Activated naive CD8-positive, alpha-beta T cell (primary cell): ENCODE measurements around the gene LAMA2.
"Not testable (repeated sequence)": the region's sequence is repeated elsewhere in the genome, so short reads cannot be mapped to it uniquely, and the experiment has no call there.

Experiments
- H3K27ac Mint-ChIP-seq: one replicate; pipeline ENCODE4 v1.8.0; 2021; ENCODE audit warnings: mixed read lengths
- H3K27me3 Mint-ChIP-seq: one replicate; pipeline ENCODE4 v1.8.0; 2021; ENCODE audit warnings: mixed read lengths
- H3K36me3 Mint-ChIP-seq: one replicate; pipeline ENCODE4 v1.8.0; 2021; ENCODE audit warnings: mixed read lengths
- H3K4me1 Mint-ChIP-seq: one replicate; pipeline ENCODE4 v1.8.0; 2021; ENCODE audit warnings: low read depth, mixed read lengths
- H3K4me3 Mint-ChIP-seq: one replicate; pipeline ENCODE4 v1.8.0; 2021; ENCODE audit warnings: mild to moderate bottlenecking, mixed read lengths
- H3K9me3 Mint-ChIP-seq: one replicate; pipeline ENCODE4 v1.8.0; 2021; ENCODE audit warnings: low read depth, mixed read lengths

The LAMA2 gene

DNA sequence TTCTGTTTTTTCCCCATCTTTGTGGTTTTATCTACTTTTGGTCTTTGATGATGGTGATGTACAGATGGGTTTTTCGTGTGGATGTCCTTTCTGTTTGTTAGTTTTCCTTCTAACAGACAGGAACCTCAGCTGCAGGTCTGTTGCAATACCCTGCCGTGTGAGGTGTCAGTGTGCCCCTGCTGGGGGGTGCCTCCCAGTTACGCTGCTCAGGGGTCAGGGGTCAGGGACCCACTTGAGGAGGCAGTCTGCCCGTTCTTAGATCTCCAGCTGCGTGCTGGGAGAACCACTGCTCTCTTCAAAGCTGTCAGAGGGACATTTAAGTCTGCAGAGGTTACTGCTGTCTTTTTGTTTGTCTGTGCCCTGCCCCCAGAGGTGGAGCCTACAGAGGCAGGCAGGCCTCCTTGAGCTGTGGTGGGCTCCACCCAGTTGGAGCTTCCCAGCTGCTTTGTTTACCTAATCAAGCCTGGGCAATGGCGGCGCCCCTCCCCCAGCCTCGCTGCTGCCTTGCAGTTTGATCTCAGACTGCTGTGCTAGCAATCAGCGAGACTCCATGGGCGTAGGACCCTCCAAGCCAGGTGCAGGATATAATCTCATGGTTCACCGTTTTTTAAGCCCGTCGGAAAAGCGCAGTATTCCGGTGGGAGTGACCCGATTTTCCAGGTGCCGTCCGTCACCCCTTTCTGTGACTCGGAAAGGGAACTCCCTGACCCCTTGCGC lies 289.5 kb downstream of the LAMA2 start:
- not testable (repeated sequence) for H3K27me3 Mint-ChIP-seq, H3K9me3 Mint-ChIP-seq, H3K36me3 Mint-ChIP-seq, H3K27ac Mint-ChIP-seq, H3K4me1 Mint-ChIP-seq, H3K4me3 Mint-ChIP-seq

DNA sequence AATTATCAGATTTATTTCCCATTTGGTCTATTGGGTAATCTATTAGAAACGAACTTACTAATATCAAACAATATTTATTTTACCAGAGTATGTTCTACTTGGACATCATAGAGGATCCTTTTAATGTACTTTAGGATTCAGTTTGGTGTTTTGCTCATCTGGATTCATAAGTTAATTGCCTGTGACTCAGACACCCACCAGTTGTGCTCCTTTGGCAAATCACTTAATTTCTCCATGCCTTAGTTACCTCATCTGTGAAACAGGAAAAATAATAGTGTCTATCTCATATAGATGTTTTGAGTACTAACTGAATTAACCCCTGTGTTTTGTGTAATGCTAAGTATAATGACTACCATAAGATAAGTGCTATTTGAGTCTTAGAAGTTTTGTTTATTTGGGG lies 292.1 kb downstream of the LAMA2 start:
- Mint-ChIP-seq H3K4me3 (no peak overlapping the region), H3K27me3 (peaks cover 10% of the 10 kb centered on the region), H3K4me1 (no peaks in the 10 kb centered on the region), H3K27ac (no peak overlapping the region), H3K9me3 (peaks cover 3% of the 10 kb centered on the region), H3K36me3 (peaks cover 2% of the 10 kb centered on the region)

DNA sequence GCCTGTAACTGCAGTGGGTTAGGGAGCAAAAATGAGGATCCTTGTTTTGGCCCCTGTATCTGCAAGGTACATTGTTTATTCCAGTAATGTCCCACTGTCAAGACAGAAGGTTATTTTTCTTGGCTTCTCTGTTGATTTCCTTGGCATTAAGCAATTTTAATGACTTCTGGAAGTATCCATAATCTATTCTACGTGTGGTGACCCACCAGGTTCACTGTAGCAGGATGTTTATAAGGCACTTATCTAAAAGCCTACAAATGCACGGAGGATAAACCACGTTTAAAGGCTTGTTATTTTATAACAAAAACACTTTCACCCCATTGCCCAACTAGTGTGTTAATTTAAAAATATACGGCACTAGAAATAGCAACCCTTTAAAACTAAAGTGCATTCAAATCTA lies 294.9 kb downstream of the LAMA2 start:
- peaks cover 3% of the 10 kb centered on the region for H3K9me3 Mint-ChIP-seq
- no peak overlapping the region for H3K4me3 Mint-ChIP-seq
- peaks cover 2% of the 10 kb centered on the region for H3K36me3 Mint-ChIP-seq
- H3K27me3 Mint-ChIP-seq, result peaks cover 10% of the 10 kb centered on the region
- H3K4me1 Mint-ChIP-seq, result no peaks in the 10 kb centered on the region
- H3K27ac Mint-ChIP-seq, result no peak overlapping the region

DNA sequence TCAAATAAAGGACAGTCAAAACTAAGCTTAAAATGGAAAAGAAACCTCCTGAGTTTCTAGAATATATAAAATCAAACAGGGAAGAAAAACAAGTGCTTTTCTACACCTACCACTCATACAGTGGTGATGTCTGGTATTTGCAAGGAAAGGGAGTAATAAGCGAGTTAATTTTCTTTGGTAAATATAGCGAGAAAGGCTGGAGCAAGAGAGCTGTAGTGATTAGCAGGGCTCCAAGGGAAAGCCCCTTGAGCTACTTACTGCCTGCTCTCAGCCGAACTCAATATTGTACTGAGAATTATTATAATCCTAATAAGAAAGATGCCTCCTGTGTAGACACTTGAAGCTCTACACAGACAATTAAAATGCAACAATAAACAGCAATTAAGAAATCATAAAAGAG lies 296.3 kb downstream of the LAMA2 start:
- Mint-ChIP-seq H3K4me1 (no peaks in the 10 kb centered on the region), H3K4me3 (no peak overlapping the region), H3K27me3 (peaks cover 6% of the 10 kb centered on the region), H3K9me3 (no peaks in the 10 kb centered on the region), H3K36me3 (no peaks in the 10 kb centered on the region), H3K27ac (no peak overlapping the region)

DNA sequence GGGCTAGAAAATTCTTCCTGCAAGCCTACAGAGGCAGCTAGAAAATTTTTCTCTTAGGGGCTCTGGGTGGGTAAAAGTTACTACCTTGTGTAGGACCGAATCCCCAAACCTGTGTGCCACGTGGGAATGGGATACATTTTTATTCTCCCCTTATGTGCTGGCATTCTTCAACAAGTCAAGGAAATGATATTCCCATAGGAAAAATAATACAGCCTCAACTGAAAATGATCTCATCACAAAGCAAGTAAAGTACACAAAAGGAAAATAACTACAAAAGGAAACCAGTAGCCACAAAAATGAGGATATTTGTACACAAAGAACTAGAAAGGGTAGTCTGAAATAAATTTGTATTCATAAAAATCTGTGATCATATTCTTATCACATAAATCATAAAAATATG lies 298.1 kb downstream of the LAMA2 start:
- H3K4me3 Mint-ChIP-seq, result no peak overlapping the region
- H3K36me3 Mint-ChIP-seq, result no peaks in the 10 kb centered on the region
- H3K27me3 Mint-ChIP-seq, result peaks cover 3% of the 10 kb centered on the region
- H3K4me1 Mint-ChIP-seq, result no peaks in the 10 kb centered on the region
- H3K9me3 Mint-ChIP-seq, result no peaks in the 10 kb centered on the region
- no peak overlapping the region for H3K27ac Mint-ChIP-seq

DNA sequence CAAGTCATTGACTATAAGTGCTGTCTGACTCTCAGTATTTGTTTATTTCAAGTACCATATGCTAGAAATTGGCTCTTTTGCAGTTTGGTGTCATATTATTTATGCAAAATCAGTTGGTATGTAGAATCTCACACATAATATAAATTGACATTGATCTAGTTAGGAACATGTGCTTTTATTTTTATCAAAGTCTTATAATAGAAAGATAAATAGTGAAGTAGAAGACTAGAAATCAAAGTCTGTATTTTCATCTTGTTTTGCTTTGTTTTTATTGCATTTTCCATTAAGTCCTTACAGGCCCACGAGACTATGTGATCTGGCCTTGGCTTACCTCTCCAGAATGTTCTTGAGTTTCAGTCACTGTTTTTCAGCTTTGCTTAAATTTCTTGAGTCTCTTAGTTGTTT lies 300.3 kb downstream of the LAMA2 start:
- no peak overlapping the region for H3K4me3 Mint-ChIP-seq
- peaks cover 7% of the 10 kb centered on the region for H3K27me3 Mint-ChIP-seq
- no peaks in the 10 kb centered on the region for H3K9me3 Mint-ChIP-seq

DNA sequence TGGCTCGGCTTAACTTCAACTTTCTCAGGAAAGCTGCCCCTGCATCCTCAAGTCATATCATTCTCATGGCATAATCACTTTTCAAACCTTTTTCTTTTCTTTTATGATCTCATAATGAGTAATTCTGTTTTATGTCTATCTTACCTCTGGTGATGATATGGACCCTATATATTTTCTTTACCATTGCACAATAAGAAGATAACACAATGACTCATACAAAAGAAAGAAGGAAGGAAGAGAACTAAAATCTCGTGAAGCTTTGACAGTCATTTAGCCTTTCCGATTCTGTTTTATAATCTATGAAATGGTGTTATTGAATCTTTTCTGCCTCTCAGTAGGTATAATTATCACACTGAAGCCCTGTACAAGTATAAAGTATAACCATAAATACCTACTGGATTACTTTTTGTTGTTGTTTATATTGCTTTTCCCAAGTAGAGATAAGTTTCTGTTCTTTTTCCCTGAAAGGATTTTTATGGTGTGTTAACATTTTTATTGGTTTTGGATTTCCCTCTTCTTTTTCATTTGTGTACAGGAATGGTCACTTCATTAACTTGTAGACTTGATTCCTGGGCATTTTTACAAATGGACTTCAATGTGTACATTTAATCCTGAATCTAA lies 300.9 kb downstream of the LAMA2 start:
- Mint-ChIP-seq H3K4me3 (no peak overlapping the region), H3K4me1 (no peaks in the 10 kb centered on the region), H3K27ac (no peak overlapping the region), H3K9me3 (no peaks in the 10 kb centered on the region), H3K27me3 (peaks cover 7% of the 10 kb centered on the region), H3K36me3 (no peaks in the 10 kb centered on the region)

More for the DNA sequence above, 300.3 kb downstream of the LAMA2 start:
- H3K4me1 Mint-ChIP-seq, result no peaks in the 10 kb centered on the region
- H3K36me3 Mint-ChIP-seq, result no peaks in the 10 kb centered on the region
- H3K27ac Mint-ChIP-seq, result no peak overlapping the region

DNA sequence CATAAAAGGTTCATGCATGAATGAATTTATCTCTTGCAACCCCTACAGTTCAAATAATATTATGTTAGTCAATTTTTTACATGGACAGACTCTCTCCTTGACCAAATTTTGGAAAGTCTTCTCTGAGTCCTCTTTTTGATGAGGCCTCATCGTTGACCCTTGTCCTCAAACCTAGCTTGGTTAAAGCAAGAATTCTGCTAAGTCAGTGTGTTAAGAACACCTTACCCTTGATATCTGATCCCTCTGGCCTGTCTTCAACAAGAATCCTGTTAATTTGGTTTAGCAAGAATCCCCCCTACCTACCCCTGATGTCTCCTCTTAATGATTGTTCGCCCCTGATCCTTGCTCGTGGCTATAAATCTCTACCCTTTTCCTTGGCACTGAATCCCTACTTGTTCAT lies 301.4 kb downstream of the LAMA2 start:
- Mint-ChIP-seq H3K4me3 (no peak overlapping the region), H3K4me1 (no peaks in the 10 kb centered on the region), H3K36me3 (no peaks in the 10 kb centered on the region), H3K9me3 (no peaks in the 10 kb centered on the region), H3K27ac (no peak overlapping the region), H3K27me3 (peaks cover 4% of the 10 kb centered on the region)

DNA sequence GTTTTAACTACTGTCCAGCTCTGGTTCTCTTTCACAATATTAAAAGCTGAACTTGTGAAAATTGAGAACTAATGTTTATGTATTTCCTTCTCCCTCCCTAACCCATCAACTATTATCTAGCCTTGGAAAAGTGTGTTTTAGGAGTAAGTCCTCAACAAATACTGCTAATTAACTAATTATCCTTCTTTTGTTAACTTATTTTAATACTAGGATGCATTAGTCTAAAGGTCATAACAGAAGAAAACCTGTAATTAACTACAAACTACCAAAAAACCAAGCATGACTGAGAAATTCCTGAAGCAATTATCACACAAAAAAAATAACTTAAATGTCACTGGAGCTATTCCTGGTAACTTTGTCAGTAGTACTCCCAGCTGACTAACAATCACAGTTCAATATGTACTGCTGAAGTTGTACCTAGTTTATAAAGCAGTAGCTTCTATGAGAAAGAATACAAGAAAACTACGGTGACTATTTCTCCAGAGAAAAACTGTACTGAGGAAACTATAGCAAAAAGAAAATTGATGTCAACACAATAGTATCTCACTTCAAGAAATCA lies 301.9 kb downstream of the LAMA2 start:
- H3K4me1 Mint-ChIP-seq, result no peaks in the 10 kb centered on the region

DNA sequence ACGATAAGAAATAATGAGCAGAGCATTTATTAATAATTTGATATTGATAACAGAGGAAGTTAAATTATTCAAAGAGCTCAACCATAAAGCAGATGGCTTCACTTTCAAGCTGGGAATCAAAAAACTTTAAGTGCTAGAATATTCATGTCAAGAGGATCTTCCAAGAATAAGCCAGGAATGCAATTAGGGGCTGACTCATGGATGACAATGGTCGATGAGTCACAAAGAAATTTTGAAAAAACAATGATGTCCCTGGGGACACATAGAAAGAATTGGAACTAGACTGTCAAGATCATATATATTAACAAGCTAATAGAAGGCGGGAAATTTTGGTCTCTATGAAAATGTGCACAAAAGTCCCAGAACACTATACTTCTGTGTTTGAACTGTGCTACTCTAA lies 304.1 kb downstream of the LAMA2 start:
- no peak overlapping the region for H3K27ac Mint-ChIP-seq
- peaks cover 4% of the 10 kb centered on the region for H3K27me3 Mint-ChIP-seq
- H3K4me1 Mint-ChIP-seq, result no peaks in the 10 kb centered on the region
- H3K9me3 Mint-ChIP-seq, result no peaks in the 10 kb centered on the region
- no peaks in the 10 kb centered on the region for H3K36me3 Mint-ChIP-seq
- no peak overlapping the region for H3K4me3 Mint-ChIP-seq

More for the DNA sequence above, 301.9 kb downstream of the LAMA2 start:
- Mint-ChIP-seq H3K9me3 (no peaks in the 10 kb centered on the region), H3K36me3 (no peaks in the 10 kb centered on the region), H3K27me3 (peaks cover 4% of the 10 kb centered on the region), H3K27ac (no peak overlapping the region), H3K4me3 (no peak overlapping the region)

DNA sequence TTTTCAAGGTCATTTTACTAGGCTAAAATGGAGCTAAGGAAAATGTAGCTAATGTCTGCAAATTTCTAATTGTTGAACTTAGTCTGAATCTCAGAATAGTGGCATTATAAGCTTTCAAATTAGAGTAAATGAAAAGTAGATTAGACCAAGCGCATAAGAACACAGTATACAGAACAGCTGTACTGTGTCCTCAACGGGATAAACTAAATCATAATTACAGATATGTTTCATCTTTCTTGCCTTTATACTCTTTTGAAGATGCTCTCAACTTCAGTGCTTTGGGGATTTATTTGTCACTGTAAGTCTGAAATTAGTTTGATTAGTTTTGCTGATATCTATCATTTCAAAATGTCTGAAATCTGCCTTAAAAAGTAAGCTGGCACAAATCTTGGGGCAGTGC lies 305.4 kb downstream of the LAMA2 start:
- no peaks in the 10 kb centered on the region for H3K36me3 Mint-ChIP-seq
- no peak overlapping the region for H3K27ac Mint-ChIP-seq
- no peaks in the 10 kb centered on the region for H3K4me1 Mint-ChIP-seq
- H3K27me3 Mint-ChIP-seq, result peaks cover 4% of the 10 kb centered on the region
- no peaks in the 10 kb centered on the region for H3K9me3 Mint-ChIP-seq
- H3K4me3 Mint-ChIP-seq, result no peak overlapping the region

DNA sequence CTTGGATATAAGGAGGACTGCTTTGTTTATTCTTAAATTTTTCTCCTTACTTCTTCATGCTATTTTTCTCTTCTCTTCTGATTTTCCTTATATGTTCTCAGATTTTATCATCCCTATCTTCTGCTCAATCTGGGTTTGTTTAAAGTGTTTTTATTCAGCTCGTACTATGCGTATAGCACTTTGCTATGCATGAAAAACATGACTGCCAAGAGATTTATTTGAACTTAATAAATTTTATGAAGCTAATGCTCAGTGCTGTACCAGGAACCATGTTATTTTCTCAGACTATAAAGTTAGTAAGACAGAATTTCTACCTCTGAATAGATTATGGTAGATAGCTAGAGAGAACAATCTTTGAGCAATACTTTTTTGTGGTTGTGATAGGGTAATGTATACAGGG lies 305.9 kb downstream of the LAMA2 start:
- no peaks in the 10 kb centered on the region for H3K9me3 Mint-ChIP-seq
- H3K4me3 Mint-ChIP-seq, result no peak overlapping the region
- peaks cover 4% of the 10 kb centered on the region for H3K27me3 Mint-ChIP-seq
- H3K4me1 Mint-ChIP-seq, result no peaks in the 10 kb centered on the region
- H3K27ac Mint-ChIP-seq, result no peak overlapping the region
- no peaks in the 10 kb centered on the region for H3K36me3 Mint-ChIP-seq

DNA sequence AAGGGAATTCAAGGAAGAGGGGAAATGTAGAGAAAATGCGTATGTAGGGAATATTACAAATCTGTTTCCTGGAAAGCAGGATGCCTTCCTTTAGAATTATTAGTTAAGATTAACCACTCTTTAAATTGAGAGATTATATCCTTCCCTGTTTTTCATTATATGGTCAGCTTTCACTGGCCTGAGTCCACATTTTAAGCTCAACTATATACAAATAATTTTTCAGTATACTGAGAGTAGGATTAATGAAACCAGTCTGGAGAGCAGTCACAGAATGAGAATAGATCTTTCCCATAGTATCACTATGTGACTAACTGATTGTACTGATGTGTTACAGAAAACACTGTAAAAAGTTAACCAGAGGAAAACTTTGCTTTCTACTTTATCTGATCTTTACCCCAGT lies 306.3 kb downstream of the LAMA2 start:
- no peak overlapping the region for H3K27ac Mint-ChIP-seq
- H3K27me3 Mint-ChIP-seq, result peaks cover 4% of the 10 kb centered on the region
- H3K4me3 Mint-ChIP-seq, result no peak overlapping the region
- no peaks in the 10 kb centered on the region for H3K9me3 Mint-ChIP-seq
- H3K36me3 Mint-ChIP-seq, result no peaks in the 10 kb centered on the region
- no peaks in the 10 kb centered on the region for H3K4me1 Mint-ChIP-seq

DNA sequence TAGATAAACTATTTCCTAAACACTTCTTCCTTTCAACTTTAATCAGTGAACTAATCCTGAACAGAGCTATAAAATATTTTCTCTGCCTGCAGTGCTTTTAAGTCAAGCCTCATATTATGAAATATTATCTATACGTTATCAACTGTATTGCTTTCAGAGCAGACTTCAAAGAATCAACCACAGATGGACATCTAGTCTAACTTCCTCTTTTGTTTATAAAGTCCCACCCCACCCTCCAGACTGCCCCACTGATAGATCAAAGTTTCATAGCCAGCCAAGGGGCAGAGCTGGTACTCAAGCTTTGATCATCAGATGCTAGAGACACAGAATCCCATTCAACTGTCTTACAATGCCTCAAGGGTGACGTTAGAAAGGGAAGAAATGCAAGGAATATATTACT lies 308.3 kb downstream of the LAMA2 start:
- Mint-ChIP-seq H3K27ac (no peak overlapping the region), H3K4me3 (no peak overlapping the region), H3K4me1 (no peaks in the 10 kb centered on the region), H3K27me3 (peaks cover 4% of the 10 kb centered on the region), H3K36me3 (no peaks in the 10 kb centered on the region), H3K9me3 (no peaks in the 10 kb centered on the region)

DNA sequence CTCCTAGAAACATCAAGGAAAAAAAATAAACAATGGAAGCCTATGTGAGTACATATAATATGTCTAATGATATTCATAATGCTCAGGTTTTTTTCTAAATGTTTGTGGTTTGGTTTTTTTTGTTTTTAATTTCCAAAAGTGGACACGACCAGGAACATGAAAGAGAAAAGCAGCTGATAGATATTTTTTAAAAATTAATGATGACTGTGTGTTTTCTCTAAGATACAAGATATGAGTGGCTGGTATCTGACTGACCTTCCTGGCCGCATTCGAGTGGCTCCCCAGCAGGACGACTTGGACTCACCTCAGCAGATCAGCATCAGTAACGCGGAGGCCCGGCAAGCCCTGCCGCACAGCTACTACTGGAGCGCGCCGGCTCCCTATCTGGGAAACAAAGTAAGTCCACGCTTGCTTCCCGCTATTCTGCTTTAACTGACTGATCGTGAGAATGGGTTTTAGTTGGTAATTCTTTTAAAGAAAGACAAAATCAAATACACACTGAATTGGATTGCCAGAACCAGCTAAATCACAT lies 309.6 kb downstream of the LAMA2 start:
- H3K4me3 Mint-ChIP-seq, result no peak overlapping the region
- H3K9me3 Mint-ChIP-seq, result no peaks in the 10 kb centered on the region
- H3K27me3 Mint-ChIP-seq, result peaks cover 2% of the 10 kb centered on the region
- no peaks in the 10 kb centered on the region for H3K4me1 Mint-ChIP-seq
- H3K36me3 Mint-ChIP-seq, result no peaks in the 10 kb centered on the region
- no peak overlapping the region for H3K27ac Mint-ChIP-seq
